AG10803 (cell line): ENCODE measurements around the gene MALRD1.
"Not testable (repeated sequence)": the region's sequence is repeated elsewhere in the genome, so short reads cannot be mapped to it uniquely, and the experiment has no call there.

Experiments used
- DNase-seq: peaks from one replicate; pipeline ENCODE4 v3.0.0; 2010; ENCODE audit warnings: low read depth
- H3K4me3 ChIP-seq: 2 replicates; pipeline ENCODE4 v1.5.1; 2011; ENCODE audit warnings: mild to moderate bottlenecking, low read length, control low read depth
- CTCF ChIP-seq: conservative IDR thresholded peaks from 2 replicates; pipeline ENCODE4 v1.5.1; 2011; ENCODE audit warnings: mild to moderate bottlenecking, low read length, control low read depth, inconsistent platforms

Gene MALRD1

GRCh38 chr10:19730167-19730906 is 681.7 kb downstream of the MALRD1 start:
- H3K4me3 ChIP-seq: no peak overlapping the region
- peak; percentile 46 for DNase-seq
- no peak for TF ChIP-seq CTCF

- TF ChIP-seq CTCF: no peak
- no peak overlapping the region for H3K4me3 ChIP-seq
- DNase-seq: peak; percentile 25
Measured at GRCh38 chr10:19730907-19731217, 682.3 kb downstream of the MALRD1 start.

GRCh38 chr10:19731560-19731959 is 683.0 kb downstream of the MALRD1 start:
- TF ChIP-seq CTCF: no peak
- no peak overlapping the region for H3K4me3 ChIP-seq
- no peak for DNase-seq

GRCh38 chr10:19738440-19738839 is 689.8 kb downstream of the MALRD1 start:
- no peak overlapping the region for H3K4me3 ChIP-seq
- no peak for TF ChIP-seq CTCF
- no peak for DNase-seq

GRCh38 chr10:19739232-19739631 is 690.6 kb downstream of the MALRD1 start:
- H3K4me3 ChIP-seq, DNase-seq: not testable (repeated sequence)

GRCh38 chr10:19742144-19742543 is 693.5 kb downstream of the MALRD1 start:
- not testable (repeated sequence) for DNase-seq, H3K4me3 ChIP-seq

GRCh38 chr10:19745672-19746071 is 697.1 kb downstream of the MALRD1 start:
- H3K4me3 ChIP-seq: no peak overlapping the region
- DNase-seq: peak; percentile 41
- no peak for TF ChIP-seq CTCF

GRCh38 chr10:19749185-19749729 is 700.7 kb downstream of the MALRD1 start:
- no peak for TF ChIP-seq CTCF
- no peak overlapping the region for H3K4me3 ChIP-seq
- DNase-seq: peak; percentile 82
